Measurements from ENCODE around the gene ITPRIP. TPM values are rescaled to one million over a fixed set of nuclear protein-coding genes. Genes with fewer than 3 reads are reported as not detected.
A peak's percentile ranks its signal among the peaks of the same experiment; 100 is the strongest.

ITPRIP gene
- total RNA-seq, 1 experiment from 2014 or later, result 22.5 TPM

DNA sequence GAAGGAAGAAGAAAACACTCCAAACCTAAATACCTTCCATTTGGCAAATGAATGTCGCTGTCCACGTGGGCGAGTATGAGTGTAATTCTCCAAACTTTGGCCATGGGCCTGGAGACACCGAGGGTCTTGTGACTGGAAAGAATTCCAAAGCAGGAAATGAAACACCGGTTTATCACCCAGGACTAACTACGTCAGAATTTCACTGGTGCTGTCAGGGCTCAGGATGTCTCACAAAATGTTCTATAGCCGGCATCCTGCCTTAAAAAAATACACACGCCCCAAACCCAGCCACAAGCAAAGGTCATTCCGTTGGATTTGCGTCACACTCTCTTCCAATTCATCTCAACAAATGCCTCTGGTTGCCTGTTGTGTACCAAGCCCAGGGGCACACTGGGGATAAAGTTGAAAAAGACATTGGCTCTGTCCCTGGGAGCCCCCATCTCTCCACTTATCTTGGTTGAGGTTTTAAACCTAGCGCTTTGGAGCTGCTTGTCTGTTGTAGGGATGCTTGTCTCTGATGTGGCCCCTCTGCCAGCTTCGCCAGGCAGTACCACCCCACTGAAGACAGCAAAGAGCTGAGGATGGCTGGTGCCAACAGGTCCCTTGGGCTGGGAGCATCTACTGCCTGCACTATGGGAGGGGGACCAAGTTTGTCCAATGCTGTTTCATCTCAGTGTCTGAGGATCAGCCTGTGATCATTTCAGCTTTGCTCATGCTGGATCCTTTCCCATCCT, 38.1 kb downstream of the ITPRIP start:
- no peak overlapping the region for H2AK5ac ChIP-seq (ENCODE audit: insufficient read length, low read length)
- Mint-ChIP-seq H3K9me3 (peaks cover 27% of the 10 kb centered on the region in 2 experiments), H3K4me3 (no peak overlapping the region), H3K27me3 (ENCODE audit: low read depth) (no peaks in the 10 kb centered on the region; the same call in none of the 2 replicates), H3K36me3 (ENCODE audit: insufficient read depth in 1 of 3, low read depth in 3 of 3) (peaks cover 18 to 24% (median 18%) of the 10 kb centered on the region in 3 experiments), H3K27ac (peak overlapping the region in 2 of 3 experiments; percentile 28 to 44; a peak in 2 of 7 replicates), H3K4me1 (peaks cover 13 to 14% of the 10 kb centered on the region in 2 experiments)
- no peak overlapping the region for H2BK120ac ChIP-seq (ENCODE audit: low read depth, low read length, poor library complexity, severe bottlenecking)
- DNase-seq, result no peak
- no peak overlapping the region for H2BK12ac ChIP-seq (ENCODE audit: insufficient read length, low read depth, low read length)
- H3K9me3 ChIP-seq (ENCODE audit: control insufficient read depth, low read depth, low read length), result peaks cover 5% of the 10 kb centered on the region
- H3K27ac ChIP-seq (ENCODE audit: insufficient read length, low read depth, low read length), result no peak overlapping the region
- TF ChIP-seq, protein P1, sequence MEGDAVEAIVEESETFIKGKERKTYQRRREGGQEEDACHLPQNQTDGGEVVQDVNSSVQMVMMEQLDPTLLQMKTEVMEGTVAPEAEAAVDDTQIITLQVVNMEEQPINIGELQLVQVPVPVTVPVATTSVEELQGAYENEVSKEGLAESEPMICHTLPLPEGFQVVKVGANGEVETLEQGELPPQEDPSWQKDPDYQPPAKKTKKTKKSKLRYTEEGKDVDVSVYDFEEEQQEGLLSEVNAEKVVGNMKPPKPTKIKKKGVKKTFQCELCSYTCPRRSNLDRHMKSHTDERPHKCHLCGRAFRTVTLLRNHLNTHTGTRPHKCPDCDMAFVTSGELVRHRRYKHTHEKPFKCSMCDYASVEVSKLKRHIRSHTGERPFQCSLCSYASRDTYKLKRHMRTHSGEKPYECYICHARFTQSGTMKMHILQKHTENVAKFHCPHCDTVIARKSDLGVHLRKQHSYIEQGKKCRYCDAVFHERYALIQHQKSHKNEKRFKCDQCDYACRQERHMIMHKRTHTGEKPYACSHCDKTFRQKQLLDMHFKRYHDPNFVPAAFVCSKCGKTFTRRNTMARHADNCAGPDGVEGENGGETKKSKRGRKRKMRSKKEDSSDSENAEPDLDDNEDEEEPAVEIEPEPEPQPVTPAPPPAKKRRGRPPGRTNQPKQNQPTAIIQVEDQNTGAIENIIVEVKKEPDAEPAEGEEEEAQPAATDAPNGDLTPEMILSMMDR (conservative IDR thresholded peaks at IDR 0.05), result no peak
- no peak overlapping the region for H3K9ac ChIP-seq (ENCODE audit: extremely low read depth, insufficient read length, low read length)
- no peak overlapping the region for H3K18ac ChIP-seq (ENCODE audit: insufficient read length, low read depth, low read length)
- no peak overlapping the region for H3K23ac ChIP-seq (ENCODE audit: insufficient read length, low read depth, low read length)
- no peak overlapping the region for H3K4me2 ChIP-seq (ENCODE audit: insufficient read depth, insufficient read length, low read length)
- H3K4ac ChIP-seq (ENCODE audit: low read depth, low read length), result no peak overlapping the region
- H4K91ac ChIP-seq (ENCODE audit: insufficient read length, low read depth, low read length), result no peak overlapping the region
- no peaks in the 10 kb centered on the region for H3K4me1 ChIP-seq (ENCODE audit: insufficient read depth, low read length)
- H4K20me1 ChIP-seq (ENCODE audit: control insufficient read depth, insufficient read depth, insufficient read length), result no peaks in the 10 kb centered on the region
- no peak overlapping the region for H3T11ph ChIP-seq (ENCODE audit: low read length)
- no peaks in the 10 kb centered on the region for H3K23me2 ChIP-seq (ENCODE audit: insufficient read length, low read depth, low read length, poor library complexity, severe bottlenecking)
- WGBS (ENCODE audit: extremely low coverage, insufficient read length, low lambda C conversion rate), result no CpG with 5 or more reads among the region's 12 CpGs
- H2BK15ac ChIP-seq (ENCODE audit: low read depth, low read length), result no peak overlapping the region
- H2BK20ac ChIP-seq (ENCODE audit: low read depth, low read length, poor library complexity, severe bottlenecking), result no peak overlapping the region
- no peak overlapping the region for H4K5ac ChIP-seq (ENCODE audit: insufficient read length, low read depth, low read length)
- no peaks in the 10 kb centered on the region for H3K79me1 ChIP-seq (ENCODE audit: insufficient read depth, low read depth, low read length, poor library complexity, severe bottlenecking)
- no peak overlapping the region for H2BK5ac ChIP-seq (ENCODE audit: insufficient read length, low read length)
- H2AFZ ChIP-seq (ENCODE audit: low read length), result no peak overlapping the region
- no peaks in the 10 kb centered on the region for H3K27me3 ChIP-seq (ENCODE audit: insufficient read depth, low read length)
- H4K8ac ChIP-seq (replicated peaks; ENCODE audit: insufficient read length, low read depth, low read length), result no peak overlapping the region
- H3K79me2 ChIP-seq (ENCODE audit: insufficient read depth, low read length), result no peaks in the 10 kb centered on the region
- H3K14ac ChIP-seq (ENCODE audit: insufficient read depth, low read length), result no peak overlapping the region
- no peak overlapping the region for H3K56ac ChIP-seq (ENCODE audit: insufficient read length, low read depth, low read length)
